ENCODE measurements around the gene USP35.

DNA sequence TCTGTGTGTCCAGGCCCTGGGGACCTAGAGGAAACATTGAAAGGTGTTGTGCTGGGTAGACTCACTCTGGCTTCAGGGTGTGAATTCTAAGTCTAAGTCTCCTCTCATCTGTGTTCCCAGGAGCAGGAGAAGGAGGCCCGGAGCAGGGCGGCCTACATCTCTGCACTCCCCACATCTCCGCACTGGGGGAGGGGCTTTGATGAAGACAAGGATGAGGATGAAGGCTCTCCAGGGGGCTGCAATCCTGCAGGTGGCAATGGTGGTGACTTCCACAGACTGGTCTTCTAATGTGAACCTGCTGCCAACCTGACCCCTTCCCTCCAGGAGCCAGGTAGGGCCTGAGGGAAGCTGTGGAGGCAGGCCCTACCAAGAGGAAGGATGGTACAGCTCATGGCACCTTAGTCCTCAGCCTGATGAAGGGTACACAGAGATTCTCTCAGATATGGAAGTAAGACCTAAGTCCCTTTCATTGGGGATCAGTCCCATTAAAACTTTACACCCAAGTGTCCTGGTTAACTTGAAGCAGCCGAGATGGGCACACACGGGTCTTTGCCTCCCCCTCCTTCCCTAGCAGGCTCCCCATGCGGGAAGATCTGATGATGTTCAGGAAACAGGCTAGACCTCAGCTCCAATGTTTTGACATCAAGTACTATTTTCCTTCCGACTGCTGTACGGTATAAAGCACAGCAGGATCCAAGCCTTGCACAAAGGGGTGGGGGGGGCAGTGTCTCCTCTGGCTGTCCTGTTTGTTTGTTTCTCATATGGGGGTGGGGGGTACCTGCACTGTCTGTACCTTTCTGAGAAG, 25.0 kb downstream of the USP35 start:
- no peak for TF ChIP-seq POLR2AphosphoS5 (IDR thresholded peaks at IDR 0.05; ENCODE audit: insufficient read depth in 1 of 2, low read depth in 1 of 2)
- TF ChIP-seq POLR2A (IDR thresholded peaks at IDR 0.05), result no peak
